ENCODE results near the gene KIF21A.
A peak's percentile ranks its signal among the peaks of the same experiment; 100 is the strongest.
"Not testable (repeated sequence)": the region's sequence is repeated elsewhere in the genome, so short reads cannot be mapped to it uniquely, and the experiment has no call there.

The KIF21A gene

DNA sequence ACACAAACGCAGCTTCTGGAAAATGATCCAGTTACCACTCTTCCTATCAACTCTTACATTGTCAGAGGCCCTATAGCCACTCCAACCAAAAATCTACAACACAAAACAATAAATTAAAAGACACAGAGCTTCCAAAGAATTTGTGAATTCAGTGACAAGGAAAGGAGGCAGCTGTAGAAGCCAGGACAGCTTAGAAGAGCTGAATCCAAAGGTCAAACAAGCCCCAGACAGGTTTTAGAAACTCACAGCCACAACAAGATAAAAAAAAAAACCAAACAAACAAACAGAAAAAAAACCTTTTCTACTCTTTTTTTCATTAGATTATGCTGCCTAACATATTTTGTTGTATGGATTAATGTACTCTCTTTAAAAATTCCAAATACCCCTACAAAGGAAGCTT is 94.4 kb downstream of the KIF21A start:
- no peak for DNase-seq

DNA sequence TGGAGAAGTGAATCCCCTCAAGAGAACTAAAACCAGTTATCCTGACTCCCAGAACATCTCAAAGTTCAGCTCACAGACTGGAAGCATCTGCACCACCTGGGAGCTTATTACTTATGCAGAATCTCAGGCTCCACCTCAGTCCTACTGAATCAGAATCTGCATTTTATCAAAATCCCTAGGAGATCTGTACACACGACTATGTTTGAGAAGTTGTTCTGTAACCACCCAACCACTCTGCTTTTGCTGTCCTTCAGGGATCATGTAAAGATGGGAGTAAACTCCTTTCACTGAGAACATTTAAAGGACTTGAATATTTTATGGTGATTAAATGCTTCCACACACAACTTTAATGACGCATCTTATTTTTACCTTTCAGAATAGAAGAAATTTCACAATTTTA is 98.0 kb downstream of the KIF21A start:
- no peak for DNase-seq

GRCh38 chr12:39343665-39344064 is 99.3 kb downstream of the KIF21A start:
- DNase-seq: no peak

DNA sequence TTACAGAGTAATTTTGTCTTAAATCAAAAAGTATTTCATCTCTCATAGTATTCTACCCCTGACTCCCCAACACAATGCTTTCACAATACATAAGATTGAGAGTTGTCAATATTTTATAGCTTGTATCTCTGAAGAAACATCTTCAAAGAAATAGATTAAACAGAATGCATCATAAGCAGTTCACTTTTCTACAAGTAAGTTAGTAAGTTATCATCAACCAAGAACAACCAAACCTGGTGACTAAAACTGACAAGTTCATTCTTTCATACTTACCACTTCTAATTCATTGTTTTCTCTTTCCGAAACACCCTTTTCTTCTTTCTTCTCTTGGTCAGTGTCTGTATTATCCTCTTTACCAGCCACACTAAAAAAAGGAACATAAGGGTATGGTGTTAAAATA is 101.2 kb downstream of the KIF21A start:
- DNase-seq: no peak

DNA sequence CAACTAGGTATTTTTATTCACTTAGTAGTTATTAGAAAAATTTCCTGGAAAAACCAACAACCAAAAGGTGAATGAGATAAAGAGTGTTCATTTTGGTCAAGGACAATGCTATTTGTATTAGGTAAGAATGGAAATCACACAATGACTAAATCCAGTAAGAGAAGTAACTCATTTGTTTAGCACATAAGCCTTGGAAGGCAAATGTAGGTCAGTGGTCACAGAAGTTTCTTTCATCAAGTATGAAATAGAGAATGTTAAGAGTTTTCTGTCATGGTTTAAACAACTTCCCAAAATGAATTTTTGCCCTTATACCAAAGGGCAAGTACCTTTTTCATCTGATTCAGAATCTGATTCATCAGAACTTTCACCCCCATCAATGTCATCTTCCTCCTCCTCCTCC is 101.7 kb downstream of the KIF21A start:
- no peak for DNase-seq

DNA sequence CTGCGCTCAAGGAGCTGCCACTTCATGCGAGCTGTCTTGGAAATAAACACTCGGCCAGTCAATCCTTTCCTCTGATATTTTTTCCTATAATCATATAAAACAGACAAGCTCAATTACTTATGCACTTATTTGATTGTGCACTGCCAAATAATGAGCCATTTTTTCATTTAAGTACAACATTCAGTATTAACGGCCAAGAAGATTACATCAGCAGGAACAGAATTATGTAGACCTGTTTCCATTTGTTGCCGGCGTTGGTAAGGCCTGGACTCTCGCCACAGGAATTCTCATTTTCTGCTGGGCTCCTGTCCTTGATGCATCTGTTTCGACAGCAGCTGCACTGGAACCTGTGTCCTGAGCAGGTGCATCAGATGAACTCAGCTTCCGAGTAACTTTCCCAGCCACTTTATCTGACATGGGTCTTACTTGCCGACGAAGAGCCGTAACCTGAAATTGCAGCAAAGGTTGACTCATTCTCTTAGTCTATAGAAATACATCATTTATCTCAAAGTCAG is 110.2 kb downstream of the KIF21A start:
- no peak for DNase-seq

GRCh38 chr12:39331539-39332261 is 111.2 kb downstream of the KIF21A start:
- DNase-seq: no peak

- no peak for DNase-seq
These were observed 113.0 kb downstream of the KIF21A start for GRCh38 chr12:39329876-39330275.

GRCh38 chr12:39329018-39329417 is 113.9 kb downstream of the KIF21A start:
- DNase-seq: no peak

- DNase-seq: no peak
These were observed 115.0 kb downstream of the KIF21A start for GRCh38 chr12:39327965-39328364.

- no peak for DNase-seq
These were observed 115.4 kb downstream of the KIF21A start for GRCh38 chr12:39327510-39327909.

DNA sequence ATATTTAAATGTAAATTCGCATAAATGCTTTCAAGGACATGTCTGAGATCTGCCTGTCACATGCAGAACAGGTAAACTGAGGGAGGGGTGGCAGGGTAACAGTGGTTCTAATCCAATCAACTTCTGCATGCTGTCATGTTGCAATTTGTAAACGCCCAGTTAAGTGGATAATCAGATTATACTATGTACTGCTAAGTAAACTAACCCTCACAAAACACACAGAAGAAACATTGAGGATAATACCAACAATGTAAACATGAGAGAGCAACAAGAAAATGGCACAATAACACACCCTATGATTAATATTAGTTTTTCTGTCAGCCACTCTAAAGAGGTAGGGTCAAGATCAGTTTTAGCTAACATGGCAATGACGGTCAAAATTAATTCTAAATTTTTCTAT is 123.7 kb downstream of the KIF21A start:
- no peak for DNase-seq

DNA sequence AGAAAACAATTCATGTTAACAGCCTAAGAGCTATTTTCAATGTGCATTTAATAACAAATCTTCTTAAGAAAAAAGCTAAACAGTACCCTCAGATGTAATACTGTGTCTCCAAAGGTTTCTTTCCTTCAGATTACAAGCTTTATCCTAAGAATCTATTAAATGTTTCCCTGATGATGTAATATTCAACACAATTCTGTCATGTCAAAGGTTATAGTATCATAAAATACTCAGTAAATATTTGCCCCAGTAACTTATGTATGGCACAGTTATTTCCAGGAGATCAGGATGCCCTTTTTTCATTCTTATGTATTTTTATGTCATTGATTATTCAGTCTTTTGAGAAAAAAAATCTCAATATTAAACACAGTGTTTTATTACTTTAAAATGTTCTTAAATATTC is 128.4 kb downstream of the KIF21A start:
- DNase-seq: no peak

- DNase-seq: no peak
These were observed 133.4 kb downstream of the KIF21A start for GRCh38 chr12:39309516-39309915.

DNA sequence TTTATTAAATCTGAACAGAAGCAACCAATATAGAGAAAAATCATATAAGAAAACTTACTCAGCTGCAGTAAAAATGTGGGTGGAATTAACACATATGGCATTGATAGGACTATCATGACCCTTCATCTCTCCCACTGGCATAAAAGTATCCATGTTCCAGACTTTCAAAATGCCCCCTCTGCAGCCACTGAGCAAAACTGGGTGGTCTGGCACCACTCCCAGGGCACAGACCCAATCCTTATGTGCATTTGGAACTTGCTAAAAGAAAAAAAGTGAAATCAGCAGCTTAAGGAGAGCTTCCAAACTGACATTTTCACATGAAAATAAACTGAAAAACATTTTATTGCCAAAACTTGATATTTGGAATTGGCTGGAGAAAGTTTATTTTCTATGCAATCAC is 141.5 kb downstream of the KIF21A start:
- no peak for DNase-seq

DNA sequence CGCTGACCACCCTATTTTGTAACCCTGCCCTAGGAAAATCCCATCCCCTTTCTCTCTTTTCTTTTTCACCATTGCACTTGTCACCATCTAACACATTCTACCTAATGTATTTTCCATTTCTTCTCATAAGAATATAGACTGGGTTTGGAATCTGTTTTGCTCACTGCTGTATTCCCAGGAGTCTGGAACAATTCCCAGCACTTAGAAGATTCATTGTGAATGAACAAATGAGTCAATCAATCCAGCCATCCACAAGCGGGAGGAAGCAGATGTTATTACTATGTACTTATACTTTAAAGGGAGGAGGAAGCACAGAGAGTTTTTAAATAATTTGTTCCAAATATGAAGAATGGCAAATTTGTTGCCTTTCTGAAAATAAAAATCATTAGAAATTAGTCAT is 142.1 kb downstream of the KIF21A start:
- DNase-seq: peak in 1 of 56 donors; percentile 3

DNA sequence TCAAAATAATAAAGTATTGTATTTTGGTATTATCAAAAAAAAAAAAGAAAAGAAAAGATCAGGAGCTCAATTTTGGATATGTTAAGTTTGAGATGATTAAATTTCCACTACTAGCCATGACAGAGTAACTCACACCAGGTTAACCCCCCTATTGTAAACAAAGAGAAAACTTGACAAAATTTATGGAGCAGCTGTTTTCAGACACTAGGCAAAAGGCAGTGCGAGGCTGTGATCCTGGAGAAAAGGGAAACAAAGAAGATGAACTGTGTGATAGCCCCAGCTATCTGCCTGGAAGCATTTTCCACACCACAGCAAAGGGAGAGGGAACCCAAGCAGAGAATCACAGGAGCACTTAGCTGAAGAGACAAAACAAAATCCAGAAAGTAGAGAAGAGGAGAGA is 145.0 kb downstream of the KIF21A start:
- no peak for DNase-seq

DNA sequence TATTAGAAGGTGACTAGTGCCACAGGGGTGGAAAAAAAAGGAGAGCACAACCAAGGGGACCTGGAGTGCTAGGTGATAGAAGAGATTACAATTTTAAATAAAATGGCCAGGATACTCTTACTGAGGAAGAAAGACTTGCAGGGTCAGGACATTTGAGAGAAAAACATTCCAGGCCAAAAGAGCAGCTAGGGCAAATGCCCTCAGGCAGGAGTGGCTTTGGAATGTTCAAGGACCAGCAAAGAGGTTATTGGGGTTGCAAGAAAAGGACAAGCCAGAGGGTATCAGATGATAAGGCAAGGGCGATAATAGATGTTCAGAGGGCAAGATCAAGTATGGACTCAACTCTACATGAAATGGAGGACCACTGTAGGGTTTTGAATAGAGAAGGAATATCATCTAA is 146.4 kb downstream of the KIF21A start:
- DNase-seq: no peak

- not testable (repeated sequence) for DNase-seq
These were observed 147.3 kb downstream of the KIF21A start for GRCh38 chr12:39295593-39295992.

DNA sequence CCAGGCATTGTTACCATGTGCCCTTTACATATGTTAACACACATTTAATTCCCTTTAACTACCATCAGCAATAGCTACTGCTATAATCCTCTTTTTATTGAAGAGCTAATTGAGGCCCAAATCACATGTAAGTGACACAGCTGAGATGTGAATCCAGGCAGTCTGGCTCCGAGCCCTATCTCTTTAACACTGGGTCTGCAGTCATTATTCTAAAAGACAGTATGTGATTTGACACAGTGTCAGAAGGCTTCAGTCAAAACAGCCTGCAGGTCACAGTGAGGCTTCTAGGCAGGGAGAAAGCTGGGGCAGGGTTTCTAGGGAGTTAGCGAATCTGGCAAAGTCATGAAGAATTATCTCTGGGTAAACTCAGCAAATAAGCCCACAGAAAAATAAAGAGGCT is 148.2 kb downstream of the KIF21A start:
- peak in 3 of 56 donors; percentile 5 to 26 (median 6) for DNase-seq

DNA sequence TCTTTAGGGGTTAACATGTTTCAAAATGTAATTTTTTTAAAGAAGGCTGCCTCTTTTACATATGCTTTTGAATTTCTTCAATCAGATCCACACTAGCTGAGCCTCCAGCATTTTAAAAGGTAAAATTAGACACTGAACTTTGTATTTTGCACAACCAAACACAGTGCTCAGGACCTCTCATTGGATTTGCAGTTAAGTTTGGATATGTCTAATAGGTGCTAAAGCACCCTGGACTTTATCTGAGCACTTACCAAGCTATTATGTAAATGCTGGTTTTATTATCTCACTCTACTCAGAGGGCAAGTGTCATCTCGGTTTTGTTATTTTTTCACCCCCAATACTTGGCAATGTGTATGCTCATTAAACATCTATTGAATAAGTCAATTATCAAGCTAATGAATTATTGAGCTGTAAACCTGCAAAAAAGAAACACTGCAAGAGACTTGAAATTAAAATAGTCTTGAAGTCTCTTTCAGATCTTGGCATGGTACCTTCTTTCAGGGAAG is 150.7 kb downstream of the KIF21A start:
- DNase-seq: no peak

GRCh38 chr12:39287817-39288216 is 155.1 kb downstream of the KIF21A start:
- no peak for DNase-seq

- DNase-seq: no peak
These were observed 155.5 kb downstream of the KIF21A start for GRCh38 chr12:39287409-39287808.

Measured in amygdala (tissue), 56 donors.